Spinal cord (tissue), 10 donors: Measurements from ENCODE around the gene DNTT. TPM values are rescaled to one million over a fixed set of nuclear protein-coding genes. Genes with fewer than 3 reads are reported as not detected.

Source experiments
- DNase-seq, 6 donors: peaks; one replicate each; pipeline versions ENCODE4 v3.0.0 to v3.0.0-alpha.2; 2013 to 2015; ENCODE audit warnings: low spot score in 6 of 6, low read depth in 4 of 6
- H3K27ac ChIP-seq: one replicate; pipeline ENCODE4 v1.5.1; 2013; ENCODE audit warnings: low read depth, low read length, control low read depth
- H3K27me3 ChIP-seq: one replicate; pipeline ENCODE4 v1.6.1; 2013; ENCODE audit warnings: low read length; ENCODE audit not compliant: control insufficient read depth, insufficient read depth
- H3K36me3 ChIP-seq: one replicate; pipeline ENCODE4 v1.6.1; 2013; ENCODE audit warnings: low read length; ENCODE audit not compliant: control insufficient read depth, insufficient read depth
- H3K4me1 ChIP-seq: one replicate; pipeline ENCODE4 v1.6.1; 2013; ENCODE audit warnings: low read length; ENCODE audit not compliant: control insufficient read depth, insufficient read depth
- H3K4me3 ChIP-seq: one replicate; pipeline ENCODE4 v1.5.1; 2013; ENCODE audit warnings: low read depth, low read length, control low read depth
- H3K9me3 ChIP-seq: one replicate; pipeline ENCODE4 v1.6.1; 2013; ENCODE audit warnings: low read length; ENCODE audit not compliant: control insufficient read depth, insufficient read depth
- WGBS: methylation state at CpG from one replicate; pipeline ENCODE4 v1.1.5; 2013; ENCODE audit warnings: missing lambda C conversion rate; ENCODE audit not compliant: insufficient coverage; 5-methylcytosine and 5-hydroxymethylcytosine counted together
- long read RNA-seq, 4 donors: transcript quantifications; one replicate each; lab custom pipeline, GENCODE V29; 2026
- polyA plus RNA-seq, 2 donors: library from polyadenylated mRNA; unstranded; fragments of 120-200 nt; gene quantifications; one replicate each; pipeline ENCODE4 v1.2.1, GENCODE V29; 2013; ENCODE audit not compliant: insufficient read length in 2 of 2
- total RNA-seq, 2 donors: library from RNA; depleted of rRNA in 1 of 2; stranded (reverse); fragments of 120-200 nt in 1 of 2; fragments of >200 nt in 1 of 2; gene quantifications; one replicate each; pipeline versions ENCODE4 v1.2.3 to v1.2.4, GENCODE V29; 2013 to 2014
- donor health status: healthy.

The DNTT gene
- total RNA-seq: under 1 TPM; 0.11 to 0.20 TPM
- under 1 TPM in 1 of 2 donors, not detected in 1; 0.08 TPM for polyA plus RNA-seq
- long read RNA-seq, donor 1: 0 reads
- long read RNA-seq, donor 2: 0 reads
- long read RNA-seq, donor 3: 0 reads
- long read RNA-seq, donor 4: 0 reads

GRCh38 chr10:96304230-96304629 is at the start of gene DNTT:
TSS of gene DNTT (plus strand) at chr10:96304434. CDS start at chr10:96304498, 64 bp downstream.
- WGBS: 80% methylated on average over 6 of the region's 8 CpGs
- Histone ChIP-seq H3K27ac (no peak within 1 kb of the TSS), H3K4me1 (peaks cover 2% of the 10 kb centered on the region), H3K4me3 (no peak within 1 kb of the TSS), H3K36me3 (no peaks in the 10 kb centered on the region), H3K27me3 (no peaks in the 10 kb centered on the region), H3K9me3 (no peaks in the 10 kb centered on the region)
- DNase-seq: no peak

GRCh38 chr10:96254976-96255375 is 49.3 kb upstream of the DNTT start:
- no peak for DNase-seq
- H3K4me1 ChIP-seq: no peaks in the 10 kb centered on the region
- H3K27ac ChIP-seq: no peak overlapping the region
- no peaks in the 10 kb centered on the region for H3K27me3 ChIP-seq
- no peak overlapping the region for H3K4me3 ChIP-seq
- 83% methylated on average over 3 of the region's 5 CpGs for WGBS
- H3K9me3 ChIP-seq: no peaks in the 10 kb centered on the region
- no peaks in the 10 kb centered on the region for H3K36me3 ChIP-seq

- H3K4me1 ChIP-seq: no peaks in the 10 kb centered on the region
- no peak overlapping the region for H3K27ac ChIP-seq
- 46% methylated on average over 4 of the region's 6 CpGs for WGBS
- DNase-seq: peak in 1 of 6 donors; percentile 22
- no peaks in the 10 kb centered on the region for H3K36me3 ChIP-seq
- no peaks in the 10 kb centered on the region for H3K27me3 ChIP-seq
- no peaks in the 10 kb centered on the region for H3K9me3 ChIP-seq
- no peak overlapping the region for H3K4me3 ChIP-seq
These were observed 48.5 kb upstream of the DNTT start for GRCh38 chr10:96255549-96256333.

- no peak overlapping the region for H3K27ac ChIP-seq
- H3K4me1 ChIP-seq: peaks cover 1% of the 10 kb centered on the region
- peak in 1 of 6 donors; percentile 40 for DNase-seq
- H3K36me3 ChIP-seq: no peaks in the 10 kb centered on the region
- no peak overlapping the region for H3K4me3 ChIP-seq
- no peaks in the 10 kb centered on the region for H3K9me3 ChIP-seq
- no peaks in the 10 kb centered on the region for H3K27me3 ChIP-seq
- WGBS: 70% methylated on average over 2 of the region's 4 CpGs
These were observed 46.3 kb upstream of the DNTT start for GRCh38 chr10:96257944-96258343.

GRCh38 chr10:96259150-96259549 is 45.1 kb upstream of the DNTT start:
- Histone ChIP-seq H3K27me3 (no peaks in the 10 kb centered on the region), H3K4me1 (peaks cover 4% of the 10 kb centered on the region), H3K9me3 (no peaks in the 10 kb centered on the region), H3K27ac (no peak overlapping the region), H3K4me3 (no peak overlapping the region), H3K36me3 (no peaks in the 10 kb centered on the region)
- peak in 1 of 6 donors; percentile 39 for DNase-seq
- WGBS: 70% methylated on average over 2 of the region's 6 CpGs

- H3K36me3 ChIP-seq: no peaks in the 10 kb centered on the region
- WGBS: no CpG with 5 or more reads among the region's 3 CpGs
- DNase-seq: no peak
- H3K27ac ChIP-seq: no peak overlapping the region
- no peaks in the 10 kb centered on the region for H3K9me3 ChIP-seq
- H3K4me1 ChIP-seq: peaks cover 4% of the 10 kb centered on the region
- H3K4me3 ChIP-seq: no peak overlapping the region
- H3K27me3 ChIP-seq: no peaks in the 10 kb centered on the region
These were observed 44.2 kb upstream of the DNTT start for GRCh38 chr10:96260014-96260413.

GRCh38 chr10:96261132-96261531 is 43.1 kb upstream of the DNTT start:
- no peaks in the 10 kb centered on the region for H3K9me3 ChIP-seq
- peaks cover 4% of the 10 kb centered on the region for H3K4me1 ChIP-seq
- H3K27ac ChIP-seq: no peak overlapping the region
- H3K36me3 ChIP-seq: no peaks in the 10 kb centered on the region
- DNase-seq: no peak
- H3K4me3 ChIP-seq: no peak overlapping the region
- no CpG with 5 or more reads among the region's 2 CpGs for WGBS
- H3K27me3 ChIP-seq: no peaks in the 10 kb centered on the region

GRCh38 chr10:96261930-96262329 is 42.3 kb upstream of the DNTT start:
- Histone ChIP-seq H3K4me1 (peaks cover 4% of the 10 kb centered on the region), H3K36me3 (no peaks in the 10 kb centered on the region), H3K27ac (no peak overlapping the region), H3K9me3 (no peaks in the 10 kb centered on the region), H3K27me3 (no peaks in the 10 kb centered on the region), H3K4me3 (no peak overlapping the region)
- no peak for DNase-seq
- 100% methylated on average over 2 of the region's 3 CpGs for WGBS

- Histone ChIP-seq H3K9me3 (no peaks in the 10 kb centered on the region), H3K27ac (no peak overlapping the region), H3K4me1 (peaks cover 4% of the 10 kb centered on the region), H3K27me3 (no peaks in the 10 kb centered on the region), H3K36me3 (no peaks in the 10 kb centered on the region), H3K4me3 (no peak overlapping the region)
- peak in 1 of 6 donors; percentile 72 for DNase-seq
- WGBS: 86% methylated on average over 4 of the region's 4 CpGs
These were observed 41.1 kb upstream of the DNTT start for GRCh38 chr10:96263176-96263575.

- no peak for DNase-seq
- no peaks in the 10 kb centered on the region for H3K9me3 ChIP-seq
- WGBS: 83% methylated on average over 2 of the region's 4 CpGs
- H3K27me3 ChIP-seq: no peaks in the 10 kb centered on the region
- no peak overlapping the region for H3K27ac ChIP-seq
- H3K4me3 ChIP-seq: no peak overlapping the region
- H3K36me3 ChIP-seq: no peaks in the 10 kb centered on the region
- peaks cover 4% of the 10 kb centered on the region for H3K4me1 ChIP-seq
These were observed 40.6 kb upstream of the DNTT start for GRCh38 chr10:96263669-96264068.
